SK-N-SH treated with all-trans-retinoic acid at 6 μM for 48 hours (cell line): ENCODE results near the gene TMEM176B.

Experiments used
- ARNTL ChIP-seq: fragments of 450-650 bp; formaldehyde crosslinking; IDR thresholded peaks from 2 replicates; pipeline ENCODE4 v1.5.0; 2020; ENCODE audit warnings: low read depth, mild to moderate bottlenecking, moderate library complexity, borderline replicate concordance
- POU6F1 ChIP-seq: fragments of 250-450 bp; sonication (Bioruptor Pico); IDR thresholded peaks from 2 replicates; pipeline ENCODE4 v1.8.0; 2021; ENCODE audit warnings: low read depth, mild to moderate bottlenecking, moderate library complexity, borderline replicate concordance
- PPARA ChIP-seq: fragments of 250-450 bp; sonication (Bioruptor Pico); IDR thresholded peaks from 2 replicates; pipeline ENCODE4 v1.5.0; 2020; ENCODE audit warnings: mild to moderate bottlenecking, borderline replicate concordance
- RARB ChIP-seq: fragments of 250-450 bp; sonication (Bioruptor Pico); IDR thresholded peaks from 2 replicates; pipeline ENCODE4 v1.8.0; 2021; ENCODE audit warnings: mild to moderate bottlenecking, moderate library complexity
- TOX ChIP-seq: fragments of 250-450 bp; sonication (Bioruptor Pico); IDR thresholded peaks from 2 replicates; pipeline ENCODE4 v1.8.0; 2021; ENCODE audit warnings: mild to moderate bottlenecking, moderate library complexity, borderline replicate concordance
- ZFP30 ChIP-seq: fragments of 450-650 bp; formaldehyde crosslinking; IDR thresholded peaks from 2 replicates; pipeline ENCODE4 v1.5.0; 2022; ENCODE audit warnings: mild to moderate bottlenecking, moderate library complexity
- ZNF8 ChIP-seq: fragments of 450-650 bp; formaldehyde crosslinking; IDR thresholded peaks from 2 replicates; pipeline ENCODE4 v1.5.0; 2020; ENCODE audit warnings: mild to moderate bottlenecking, moderate library complexity
- TF ChIP-seq, protein P1 (sequence below): fragments of 250-450 bp; sonication (Bioruptor Pico); IDR thresholded peaks from 2 replicates; pipeline ENCODE4 v1.8.0; 2020; ENCODE audit warnings: mild to moderate bottlenecking, moderate library complexity, borderline replicate concordance

DNA sequence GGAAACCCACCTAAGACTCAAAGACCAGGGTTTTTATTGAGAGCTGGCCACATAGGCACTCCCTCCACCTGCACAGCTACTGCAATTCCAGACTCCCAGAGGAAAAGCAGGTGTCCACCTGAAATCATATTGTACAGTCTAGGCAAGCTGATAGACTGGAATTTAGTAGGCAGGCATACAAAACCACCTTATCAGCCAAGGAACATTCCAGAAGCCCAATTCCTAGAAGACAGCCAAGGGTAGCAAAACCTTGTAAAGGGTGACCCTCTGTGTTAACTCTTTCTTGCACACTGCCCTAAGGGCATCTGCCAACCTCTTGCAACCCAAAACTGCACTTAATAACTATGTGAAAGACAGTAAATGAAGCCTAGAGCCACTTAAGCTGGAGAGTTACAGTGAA is 5.7 kb upstream of the TMEM176B start:
- TF ChIP-seq ZFP30 (no peak), ARNTL (CRISPR knock-in tag) (no peak), ZNF8 (CRISPR knock-in tag) (no peak), RARB (no peak), POU6F1 (no peak), PPARA (no peak), TOX (CRISPR knock-in tag) (no peak)
- TF ChIP-seq, protein P1, sequence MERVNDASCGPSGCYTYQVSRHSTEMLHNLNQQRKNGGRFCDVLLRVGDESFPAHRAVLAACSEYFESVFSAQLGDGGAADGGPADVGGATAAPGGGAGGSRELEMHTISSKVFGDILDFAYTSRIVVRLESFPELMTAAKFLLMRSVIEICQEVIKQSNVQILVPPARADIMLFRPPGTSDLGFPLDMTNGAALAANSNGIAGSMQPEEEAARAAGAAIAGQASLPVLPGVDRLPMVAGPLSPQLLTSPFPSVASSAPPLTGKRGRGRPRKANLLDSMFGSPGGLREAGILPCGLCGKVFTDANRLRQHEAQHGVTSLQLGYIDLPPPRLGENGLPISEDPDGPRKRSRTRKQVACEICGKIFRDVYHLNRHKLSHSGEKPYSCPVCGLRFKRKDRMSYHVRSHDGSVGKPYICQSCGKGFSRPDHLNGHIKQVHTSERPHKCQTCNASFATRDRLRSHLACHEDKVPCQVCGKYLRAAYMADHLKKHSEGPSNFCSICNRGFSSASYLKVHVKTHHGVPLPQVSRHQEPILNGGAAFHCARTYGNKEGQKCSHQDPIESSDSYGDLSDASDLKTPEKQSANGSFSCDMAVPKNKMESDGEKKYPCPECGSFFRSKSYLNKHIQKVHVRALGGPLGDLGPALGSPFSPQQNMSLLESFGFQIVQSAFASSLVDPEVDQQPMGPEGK (CRISPR knock-in tag): no peak
